NCI-H748 (cell line): ENCODE data around the gene PCMT1.
"Not testable (repeated sequence)": the region's sequence is repeated elsewhere in the genome, so short reads cannot be mapped to it uniquely, and the experiment has no call there.

Experiments
- DNase-seq: peaks from one replicate; lab custom pipeline; 2025; ENCODE audit not compliant: unreplicated experiment; lab: John Stamatoyannopoulos, UW

PCMT1 gene

GRCh38 chr6:149749082-149749593, 403 bp upstream of the PCMT1 start:
- DNase-seq = not testable (repeated sequence)

- DNase-seq = peak; percentile 90
Observed at GRCh38 chr6:149750136-149750609, 632 bp downstream of the PCMT1 start.

GRCh38 chr6:149751239-149751638, 1.7 kb downstream of the PCMT1 start:
- DNase-seq = no peak

- not testable (repeated sequence) for DNase-seq
Observed at GRCh38 chr6:149751920-149752319, 2.4 kb downstream of the PCMT1 start.

GRCh38 chr6:149752600-149753373, 3.2 kb downstream of the PCMT1 start:
- no peak for DNase-seq

GRCh38 chr6:149753374-149753637, 3.8 kb downstream of the PCMT1 start:
- not testable (repeated sequence) for DNase-seq

GRCh38 chr6:149754548-149754947, 5.0 kb downstream of the PCMT1 start:
- DNase-seq = no peak

GRCh38 chr6:149755300-149756260, 6.0 kb downstream of the PCMT1 start:
- no peak for DNase-seq

GRCh38 chr6:149756261-149756636, 6.7 kb downstream of the PCMT1 start:
- DNase-seq = no peak

- DNase-seq = no peak
Observed at GRCh38 chr6:149761438-149761837, 11.9 kb downstream of the PCMT1 start.

- DNase-seq = no peak
Observed at GRCh38 chr6:149763866-149764265, 14.3 kb downstream of the PCMT1 start.

- DNase-seq = no peak
Observed at GRCh38 chr6:149766156-149766769, 16.7 kb downstream of the PCMT1 start.

GRCh38 chr6:149769676-149770075, 20.1 kb downstream of the PCMT1 start:
- no peak for DNase-seq

GRCh38 chr6:149771185-149771584, 21.6 kb downstream of the PCMT1 start:
- DNase-seq = no peak

GRCh38 chr6:149771925-149772324, 22.4 kb downstream of the PCMT1 start:
- no peak for DNase-seq

- no peak for DNase-seq
Observed at GRCh38 chr6:149777624-149778023, 28.1 kb downstream of the PCMT1 start.

GRCh38 chr6:149779644-149779963, 30.1 kb downstream of the PCMT1 start:
- no peak for DNase-seq

- DNase-seq = no peak
Observed at GRCh38 chr6:149781715-149782114, 32.2 kb downstream of the PCMT1 start.

GRCh38 chr6:149782337-149782736, 32.8 kb downstream of the PCMT1 start:
- no peak for DNase-seq

- DNase-seq = no peak
Observed at GRCh38 chr6:149783551-149783950, 34.0 kb downstream of the PCMT1 start.

- no peak for DNase-seq
Observed at GRCh38 chr6:149806127-149806526, 56.6 kb downstream of the PCMT1 start.

GRCh38 chr6:149809798-149810197, 60.3 kb downstream of the PCMT1 start:
- no peak for DNase-seq
